ENCODE data around the gene CLDN34.

CLDN34 gene

GRCh38 chrX:10017872-10018271, 50.7 kb downstream of the CLDN34 start:
- DNase-seq, result no peak

Measured in activated CD4-positive, alpha-beta T cell treated with anti-CD3 and anti-CD28 coated beads, Interleukin-2, amount 50 U/mL, for 16 hours (primary cell).